ENCODE measurements around the gene SLC6A2. TPM values are rescaled to one million over a fixed set of nuclear protein-coding genes. Genes with fewer than 3 reads are reported as not detected.
A peak's percentile ranks its signal among the peaks of the same experiment; 100 is the strongest.
"Not testable (repeated sequence)": the region's sequence is repeated elsewhere in the genome, so short reads cannot be mapped to it uniquely, and the experiment has no call there.

SLC6A2 gene
- total RNA-seq = under 1 TPM in 2 of 3 donors, not detected in 1; 0.09 to 0.19 TPM
- long read RNA-seq, donor 1 = 0 reads
- long read RNA-seq, donor 2 = 0 reads

DNA sequence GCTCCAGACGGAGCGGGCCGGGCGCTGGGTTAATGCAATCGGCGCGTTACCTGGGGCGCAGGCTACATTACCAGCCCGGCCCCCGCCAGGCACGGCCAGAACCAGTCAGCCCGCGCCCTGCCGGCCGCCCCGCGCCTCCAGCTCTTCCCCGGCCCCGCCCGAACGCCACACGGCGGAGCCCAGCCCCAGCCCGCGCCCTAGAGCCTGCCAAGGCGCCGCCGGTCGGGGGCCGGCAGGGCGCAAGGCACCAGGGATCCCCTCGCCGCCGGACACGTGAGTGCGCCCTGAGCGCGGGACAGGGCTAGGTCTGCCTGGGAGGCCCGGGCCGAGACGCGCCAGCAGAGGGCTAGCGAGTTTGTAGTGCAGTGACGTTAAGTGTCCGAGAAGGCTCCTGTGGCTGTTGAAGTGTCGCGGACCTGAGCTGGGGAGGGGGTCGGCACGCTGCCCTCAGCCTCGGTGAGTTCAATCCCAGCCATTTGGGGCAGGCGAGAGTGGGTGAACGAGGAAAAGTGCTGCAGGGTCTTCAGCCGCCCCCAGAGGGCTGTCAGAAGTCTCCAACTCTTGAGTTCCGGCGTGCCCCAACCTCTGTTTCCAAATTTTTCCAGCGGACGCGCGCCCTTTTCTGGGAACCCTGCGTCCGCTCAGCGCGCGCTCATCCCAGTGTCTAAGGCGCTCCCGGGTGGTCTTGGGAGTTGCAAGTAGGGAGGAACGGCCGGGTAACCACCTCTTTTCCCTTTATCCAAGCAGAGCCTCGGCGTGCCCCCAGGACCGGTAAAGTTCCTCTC lies at the start of gene SLC6A2:
Gene SLC6A2, plus strand, starts transcription at position 92 of the 785 bp plus-strand sequence. CDS start 707 bp downstream, outside the sequence.
- Histone ChIP-seq H3K9me3 (no peaks in the 10 kb centered on the region), H3K36me3 (ENCODE audit: low read depth) (no peaks in the 10 kb centered on the region), H3K4me1 (ENCODE audit: low read depth) (no peaks in the 10 kb centered on the region), H3K4me3 (no peak within 1 kb of the TSS)
- DNase-seq (no peak), ATAC-seq (peak; percentile 9)
- intact Hi-C loops (cut with DNase I, micrococcal nuclease) = no loop called here
- TF ChIP-seq, protein P1, sequence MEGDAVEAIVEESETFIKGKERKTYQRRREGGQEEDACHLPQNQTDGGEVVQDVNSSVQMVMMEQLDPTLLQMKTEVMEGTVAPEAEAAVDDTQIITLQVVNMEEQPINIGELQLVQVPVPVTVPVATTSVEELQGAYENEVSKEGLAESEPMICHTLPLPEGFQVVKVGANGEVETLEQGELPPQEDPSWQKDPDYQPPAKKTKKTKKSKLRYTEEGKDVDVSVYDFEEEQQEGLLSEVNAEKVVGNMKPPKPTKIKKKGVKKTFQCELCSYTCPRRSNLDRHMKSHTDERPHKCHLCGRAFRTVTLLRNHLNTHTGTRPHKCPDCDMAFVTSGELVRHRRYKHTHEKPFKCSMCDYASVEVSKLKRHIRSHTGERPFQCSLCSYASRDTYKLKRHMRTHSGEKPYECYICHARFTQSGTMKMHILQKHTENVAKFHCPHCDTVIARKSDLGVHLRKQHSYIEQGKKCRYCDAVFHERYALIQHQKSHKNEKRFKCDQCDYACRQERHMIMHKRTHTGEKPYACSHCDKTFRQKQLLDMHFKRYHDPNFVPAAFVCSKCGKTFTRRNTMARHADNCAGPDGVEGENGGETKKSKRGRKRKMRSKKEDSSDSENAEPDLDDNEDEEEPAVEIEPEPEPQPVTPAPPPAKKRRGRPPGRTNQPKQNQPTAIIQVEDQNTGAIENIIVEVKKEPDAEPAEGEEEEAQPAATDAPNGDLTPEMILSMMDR (IDR thresholded peaks at IDR 0.05) = no peak

DNA sequence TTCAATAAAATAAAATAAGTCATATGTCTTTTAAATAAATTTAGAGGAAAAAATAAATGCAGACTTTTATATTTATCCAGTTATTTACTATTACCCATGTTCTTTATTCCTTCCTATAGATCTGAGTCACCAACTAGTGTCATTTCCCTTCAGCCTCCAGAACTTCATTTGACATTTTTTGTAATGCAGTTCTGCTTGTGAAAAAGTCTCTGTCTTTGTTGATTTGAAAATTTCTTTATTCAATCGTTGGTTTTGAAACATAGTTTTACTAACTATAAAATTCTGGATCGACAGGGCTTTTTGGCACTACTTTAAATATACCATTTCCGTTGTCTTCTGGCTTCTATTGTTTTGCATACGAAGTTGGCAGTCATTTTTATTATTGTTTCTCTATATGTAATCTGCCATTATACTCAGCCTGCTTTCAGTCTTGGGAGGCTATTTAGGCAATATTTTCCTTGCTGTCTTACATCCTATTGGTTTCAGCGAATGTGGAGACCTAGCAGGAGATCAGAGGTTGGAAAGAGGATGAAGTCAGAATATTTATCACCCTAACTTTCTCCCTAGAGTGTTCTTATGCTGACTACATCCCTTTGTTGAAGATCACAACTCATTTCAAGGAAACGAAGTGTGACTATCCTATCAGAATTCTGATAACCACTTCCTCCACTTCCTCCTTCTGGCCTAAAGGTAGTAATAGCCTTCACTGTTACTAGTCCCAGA lies 42.0 kb upstream of the SLC6A2 start:
- TF ChIP-seq, protein P1 (IDR thresholded peaks at IDR 0.05) = no peak
- no peak overlapping the region for H3K4me3 ChIP-seq
- ATAC-seq = no peak

GRCh38 chr16:55615071-55615470 lies 40.7 kb upstream of the SLC6A2 start:
- Histone ChIP-seq H3K4me1 (ENCODE audit: low read depth) (no peaks in the 10 kb centered on the region), H3K4me3 (no peak overlapping the region), H3K9me3 (no peaks in the 10 kb centered on the region), H3K36me3 (ENCODE audit: low read depth) (no peaks in the 10 kb centered on the region)
- TF ChIP-seq, protein P1 (IDR thresholded peaks at IDR 0.05) = no peak
- intact Hi-C loops (cut with DNase I, micrococcal nuclease) = no loop called here
- no peak for DNase-seq
- no peak for ATAC-seq

More for the DNA sequence above, 42.0 kb upstream of the SLC6A2 start:
- no peaks in the 10 kb centered on the region for H3K4me1 ChIP-seq (ENCODE audit: low read depth)
- DNase-seq = no peak
- H3K36me3 ChIP-seq (ENCODE audit: low read depth) = no peaks in the 10 kb centered on the region
- no peaks in the 10 kb centered on the region for H3K9me3 ChIP-seq
- intact Hi-C loops (cut with DNase I, micrococcal nuclease) = no loop called here

- H3K4me1 ChIP-seq (ENCODE audit: low read depth); DNase-seq; intact Hi-C loops (cut with DNase I, micrococcal nuclease); ATAC-seq; H3K4me3 ChIP-seq; H3K36me3 ChIP-seq (ENCODE audit: low read depth); H3K9me3 ChIP-seq: not testable (repeated sequence)
Observed at GRCh38 chr16:55615670-55616069, 40.1 kb upstream of the SLC6A2 start.

- ATAC-seq (no peak), DNase-seq (no peak)
- TF ChIP-seq, protein P1 (IDR thresholded peaks at IDR 0.05) = no peak
- Histone ChIP-seq H3K36me3 (ENCODE audit: low read depth) (no peaks in the 10 kb centered on the region), H3K9me3 (no peaks in the 10 kb centered on the region), H3K4me3 (no peak overlapping the region), H3K4me1 (ENCODE audit: low read depth) (no peaks in the 10 kb centered on the region)
- intact Hi-C loops (cut with DNase I, micrococcal nuclease) = no loop called here
Observed at GRCh38 chr16:55621771-55622170, 34.0 kb upstream of the SLC6A2 start.

DNA sequence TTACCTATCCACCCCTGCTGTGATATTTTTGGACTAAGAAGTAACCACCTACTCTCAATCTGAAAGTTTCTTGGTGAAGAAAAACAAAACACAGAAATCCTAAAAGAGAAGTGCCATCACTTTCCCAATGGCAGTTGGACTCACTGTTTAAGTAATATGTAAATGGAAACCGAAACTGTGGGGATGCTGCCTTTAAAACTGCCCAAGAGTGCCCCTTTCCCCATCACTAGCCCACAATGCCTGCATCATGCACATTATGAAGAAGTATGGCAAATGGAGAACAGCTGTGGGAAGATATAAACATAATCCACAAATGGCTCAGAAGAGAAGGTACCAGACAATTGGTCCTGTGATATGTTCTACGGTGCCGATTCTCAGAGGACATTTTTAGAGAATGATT lies 33.5 kb upstream of the SLC6A2 start:
- DNase-seq (no peak), ATAC-seq (no peak)
- Histone ChIP-seq H3K9me3 (no peaks in the 10 kb centered on the region), H3K4me1 (ENCODE audit: low read depth) (no peaks in the 10 kb centered on the region), H3K4me3 (no peak overlapping the region), H3K36me3 (ENCODE audit: low read depth) (no peaks in the 10 kb centered on the region)
- TF ChIP-seq, protein P1 (IDR thresholded peaks at IDR 0.05) = no peak
- intact Hi-C loops (cut with DNase I, micrococcal nuclease) = no loop called here
